Activated naive CD8-positive, alpha-beta T cell treated with anti-CD3 and anti-CD28 coated beads for 36 hours (primary cell): ENCODE results near the gene ANK3. TPM values are rescaled to one million over a fixed set of nuclear protein-coding genes. Genes with fewer than 3 reads are reported as not detected.

Source experiments
- DNase-seq: peaks from one replicate; pipeline ENCODE4 v3.0.0; 2021
- H3K27ac Mint-ChIP-seq: one replicate; pipeline ENCODE4 v1.8.0; 2022; ENCODE audit warnings: mild to moderate bottlenecking, moderate library complexity, mixed read lengths
- H3K27me3 Mint-ChIP-seq: one replicate; pipeline ENCODE4 v1.8.0; 2022; ENCODE audit warnings: mild to moderate bottlenecking, mixed read lengths
- H3K36me3 Mint-ChIP-seq: one replicate; pipeline ENCODE4 v1.8.0; 2021; ENCODE audit warnings: mild to moderate bottlenecking, mixed read lengths
- H3K4me1 Mint-ChIP-seq: one replicate; pipeline ENCODE4 v1.8.0; 2021; ENCODE audit warnings: mixed read lengths
- H3K4me3 Mint-ChIP-seq: one replicate; pipeline ENCODE4 v1.8.0; 2022; ENCODE audit warnings: mild to moderate bottlenecking, moderate library complexity, mixed read lengths
- H3K9me3 Mint-ChIP-seq: one replicate; pipeline ENCODE4 v1.8.0; 2022; ENCODE audit warnings: mixed read lengths
- total RNA-seq, 2 experiments: library from RNA; stranded (reverse); gene quantifications; one replicate each; pipeline ENCODE4 v1.2.3, GENCODE V29; 2021

ANK3 gene
- total RNA-seq: 1 to 10 TPM; 1.3 to 1.7 TPM

DNA sequence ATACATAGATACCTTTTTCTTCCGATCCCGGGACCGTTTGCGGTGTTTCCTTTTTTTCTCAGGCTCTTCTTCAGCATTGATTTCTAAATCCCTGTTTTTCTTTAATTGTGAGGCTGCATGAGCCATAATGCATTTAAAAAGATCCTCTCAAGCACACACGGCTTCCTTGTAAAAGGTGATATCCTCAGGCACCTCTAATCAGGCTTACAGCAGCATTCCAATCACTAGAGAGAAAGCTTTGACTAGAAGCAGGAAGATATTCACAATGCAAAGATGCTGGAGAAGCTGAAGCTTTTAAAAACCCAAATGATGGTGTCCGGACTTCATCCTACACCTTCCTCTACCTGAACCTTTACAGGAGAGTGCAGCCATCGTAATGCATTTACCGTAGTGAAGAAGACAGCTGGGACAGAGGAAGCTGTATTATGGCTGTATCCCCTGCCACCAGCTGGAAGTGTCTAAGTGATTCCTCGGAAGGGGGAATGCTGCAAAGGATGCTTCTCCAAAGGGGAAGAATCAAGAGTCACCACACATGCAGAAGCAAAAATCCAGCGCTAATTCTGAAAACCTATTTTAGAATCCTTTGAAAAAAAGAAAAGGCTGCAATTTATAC is at the start of gene ANK3:
Gene ANK3, minus strand, starts transcription at position 463 of the 613 bp plus-strand sequence. Its CDS starts 337 bp downstream, at position 126.
- DNase-seq: no peak
- no peaks in the 10 kb centered on the region for H3K27me3 Mint-ChIP-seq
- H3K4me3 Mint-ChIP-seq: no peak within 1 kb of the TSS
- no peaks in the 10 kb centered on the region for H3K4me1 Mint-ChIP-seq
- H3K36me3 Mint-ChIP-seq: no peaks in the 10 kb centered on the region
- no peaks in the 10 kb centered on the region for H3K9me3 Mint-ChIP-seq
- no peak within 1 kb of the TSS for H3K27ac Mint-ChIP-seq

DNA sequence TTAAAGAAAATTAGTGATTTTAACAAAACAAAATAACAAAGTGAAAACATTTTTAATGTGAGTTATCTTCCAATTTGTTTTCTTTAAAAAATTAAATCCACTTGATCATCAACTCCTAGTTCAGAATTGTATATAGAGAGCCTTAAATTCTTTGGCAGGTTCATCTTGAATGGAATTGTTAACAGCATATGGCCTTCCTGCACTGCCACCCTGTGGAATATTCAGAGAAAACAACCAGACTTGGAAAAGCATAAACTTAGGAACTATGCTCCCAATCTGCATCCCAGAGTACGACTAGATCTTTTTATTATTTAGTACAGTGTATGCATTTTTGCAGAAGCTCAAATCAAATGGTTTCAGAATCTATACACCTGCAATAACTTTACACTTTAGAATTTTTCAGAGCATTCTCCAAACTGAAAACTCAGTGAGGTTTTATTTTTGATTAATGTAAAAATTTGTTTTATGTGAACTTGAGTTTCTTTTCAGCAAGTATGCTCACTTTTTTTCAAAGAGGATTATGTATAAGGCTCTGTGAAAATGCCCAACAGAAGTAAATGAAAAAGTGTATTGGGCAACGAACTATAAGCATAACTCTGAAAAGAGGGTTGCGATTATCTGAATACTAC is 44.9 kb upstream of the ANK3 start:
- Mint-ChIP-seq H3K36me3 (no peaks in the 10 kb centered on the region), H3K4me3 (no peak overlapping the region), H3K9me3 (no peaks in the 10 kb centered on the region), H3K4me1 (no peaks in the 10 kb centered on the region), H3K27me3 (no peaks in the 10 kb centered on the region), H3K27ac (no peak overlapping the region)
- no peak for DNase-seq

DNA sequence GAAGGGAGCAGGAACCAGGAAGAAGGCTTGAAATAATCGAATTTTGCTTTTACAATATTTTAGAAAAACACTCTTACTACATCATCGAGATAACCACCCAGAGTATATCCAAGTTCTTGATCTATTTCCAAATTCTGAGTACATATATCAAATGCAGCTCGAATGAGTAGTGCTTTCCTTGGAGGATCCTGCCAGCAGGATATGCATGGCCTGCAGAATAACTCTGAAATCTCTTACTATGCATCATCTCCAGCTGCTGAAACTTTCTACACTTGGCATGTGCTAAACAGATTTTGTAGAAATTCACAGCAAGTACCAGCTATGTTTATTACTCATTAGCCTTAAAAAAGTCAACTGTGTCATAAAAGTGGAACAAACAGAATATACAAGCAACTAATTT is 44.0 kb upstream of the ANK3 start:
- Mint-ChIP-seq H3K36me3 (no peaks in the 10 kb centered on the region), H3K27ac (no peak overlapping the region), H3K9me3 (no peaks in the 10 kb centered on the region), H3K27me3 (no peaks in the 10 kb centered on the region), H3K4me1 (no peaks in the 10 kb centered on the region), H3K4me3 (no peak overlapping the region)
- no peak for DNase-seq

DNA sequence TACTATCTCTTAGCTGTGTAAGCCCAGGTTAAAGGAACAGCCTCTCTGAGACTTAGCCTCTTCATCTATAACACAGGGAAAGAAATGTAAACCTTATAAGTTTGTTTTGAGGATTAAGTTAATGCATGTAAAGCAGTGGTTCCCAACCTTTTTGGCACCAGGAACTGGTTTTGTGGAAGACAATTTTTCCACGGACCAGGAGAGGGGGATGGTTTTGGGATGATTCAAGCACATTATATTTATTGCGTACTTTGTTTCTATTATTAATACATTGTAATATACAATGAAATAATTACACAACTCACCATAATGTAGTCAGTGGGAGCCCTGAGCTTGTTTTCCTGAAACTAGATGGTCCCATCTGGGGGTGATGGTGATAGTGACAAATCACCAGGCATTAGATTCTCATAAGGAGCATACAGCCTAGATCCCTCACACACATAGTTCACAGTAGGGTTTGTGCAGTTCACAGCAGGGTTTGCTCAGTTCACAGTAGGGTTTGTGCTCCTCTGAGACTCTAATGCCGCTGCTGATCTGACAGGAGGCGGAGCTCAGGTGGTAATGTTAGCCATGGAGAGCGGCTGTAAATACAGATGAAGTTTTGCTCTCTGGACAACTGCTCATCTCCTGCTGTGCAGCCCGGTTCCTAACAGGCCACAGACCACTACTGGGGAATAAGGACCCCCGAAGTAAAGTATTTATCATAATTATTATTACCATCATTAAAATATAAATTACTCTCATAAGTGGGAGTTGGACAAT is 41.3 kb upstream of the ANK3 start:
- Mint-ChIP-seq H3K9me3 (no peaks in the 10 kb centered on the region), H3K27me3 (peaks cover 2% of the 10 kb centered on the region), H3K4me1 (no peaks in the 10 kb centered on the region), H3K36me3 (no peaks in the 10 kb centered on the region), H3K27ac (no peak overlapping the region), H3K4me3 (no peak overlapping the region)
- no peak for DNase-seq

DNA sequence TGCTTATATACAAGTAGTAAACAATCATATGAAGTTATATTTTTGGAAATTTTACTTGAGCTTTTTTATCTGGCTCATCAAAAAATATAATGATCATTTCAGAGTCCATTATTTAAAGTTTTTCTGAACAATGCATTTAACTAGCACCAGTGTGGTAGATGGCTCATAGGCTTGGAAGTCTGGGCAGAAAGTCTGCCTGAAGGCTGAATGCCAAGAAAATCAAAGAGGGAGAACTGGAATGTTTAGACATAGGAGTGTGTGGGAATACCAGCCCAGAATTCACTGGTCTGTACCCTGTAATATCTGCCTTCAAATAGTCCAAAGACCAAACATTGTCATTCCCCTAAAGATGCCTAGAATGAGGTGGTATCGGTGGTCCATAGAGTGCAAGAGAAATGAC is 40.3 kb upstream of the ANK3 start:
- Mint-ChIP-seq H3K4me1 (no peaks in the 10 kb centered on the region), H3K9me3 (no peaks in the 10 kb centered on the region), H3K27ac (no peak overlapping the region), H3K36me3 (no peaks in the 10 kb centered on the region), H3K27me3 (peaks cover 3% of the 10 kb centered on the region), H3K4me3 (no peak overlapping the region)
- no peak for DNase-seq

DNA sequence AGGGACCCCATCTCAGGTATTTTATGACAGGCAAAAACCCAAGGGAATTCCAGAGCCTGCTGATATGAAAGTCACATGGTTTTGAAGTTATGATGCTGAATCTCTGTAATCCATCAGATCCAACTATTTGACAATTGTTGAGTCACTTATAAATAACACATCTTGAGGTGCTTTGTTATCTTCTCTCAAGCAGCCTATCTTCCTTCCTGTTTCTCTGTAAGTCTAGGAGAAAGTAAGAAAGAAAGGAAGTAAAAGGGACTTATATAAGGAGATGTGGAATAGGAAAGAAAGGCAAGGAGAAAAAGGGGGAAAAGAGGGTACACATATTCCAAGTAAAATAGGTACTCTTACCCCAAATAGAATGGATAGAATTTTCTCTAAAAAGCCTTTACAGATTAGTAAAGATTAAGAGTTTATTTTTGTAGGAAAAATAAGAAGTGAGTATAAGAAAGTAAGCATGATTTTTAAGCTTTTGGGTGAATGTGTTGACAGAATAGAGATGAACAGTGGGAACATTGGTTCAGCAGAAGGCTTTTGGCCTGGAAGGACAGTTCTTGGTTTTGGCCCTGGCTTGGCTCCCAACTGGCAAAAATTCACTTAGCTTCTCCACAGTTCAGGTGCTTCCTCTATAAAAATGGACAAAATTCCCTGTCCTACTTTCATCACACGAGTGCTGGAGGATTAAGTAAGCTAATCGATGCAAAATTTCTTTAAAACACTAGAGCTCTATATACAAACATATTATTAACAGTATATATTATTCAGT is 39.6 kb upstream of the ANK3 start:
- Mint-ChIP-seq H3K4me3 (no peak overlapping the region), H3K27me3 (peaks cover 3% of the 10 kb centered on the region), H3K36me3 (no peaks in the 10 kb centered on the region), H3K4me1 (no peaks in the 10 kb centered on the region), H3K27ac (no peak overlapping the region), H3K9me3 (no peaks in the 10 kb centered on the region)
- DNase-seq: no peak

DNA sequence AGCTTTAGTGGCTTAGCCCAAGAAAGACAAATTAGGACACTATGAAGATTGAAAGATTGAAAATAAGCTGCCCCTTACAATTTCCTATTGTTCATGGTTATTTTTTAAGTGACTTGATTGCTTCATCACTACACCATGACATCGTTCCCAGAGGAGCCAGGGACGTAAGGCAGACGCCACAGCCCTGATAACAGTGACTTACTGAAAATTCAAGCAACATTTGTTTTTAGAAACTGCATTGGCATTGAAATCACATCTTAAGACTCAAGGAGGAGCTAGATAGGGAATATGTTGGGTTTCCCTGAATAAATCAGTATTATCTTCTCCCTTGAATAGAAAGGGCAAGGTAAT is 38.7 kb upstream of the ANK3 start:
- no peaks in the 10 kb centered on the region for H3K36me3 Mint-ChIP-seq
- H3K9me3 Mint-ChIP-seq: no peaks in the 10 kb centered on the region
- no peak for DNase-seq
- H3K4me1 Mint-ChIP-seq: no peaks in the 10 kb centered on the region
- no peak overlapping the region for H3K27ac Mint-ChIP-seq
- no peak overlapping the region for H3K4me3 Mint-ChIP-seq
- H3K27me3 Mint-ChIP-seq: peaks cover 3% of the 10 kb centered on the region

DNA sequence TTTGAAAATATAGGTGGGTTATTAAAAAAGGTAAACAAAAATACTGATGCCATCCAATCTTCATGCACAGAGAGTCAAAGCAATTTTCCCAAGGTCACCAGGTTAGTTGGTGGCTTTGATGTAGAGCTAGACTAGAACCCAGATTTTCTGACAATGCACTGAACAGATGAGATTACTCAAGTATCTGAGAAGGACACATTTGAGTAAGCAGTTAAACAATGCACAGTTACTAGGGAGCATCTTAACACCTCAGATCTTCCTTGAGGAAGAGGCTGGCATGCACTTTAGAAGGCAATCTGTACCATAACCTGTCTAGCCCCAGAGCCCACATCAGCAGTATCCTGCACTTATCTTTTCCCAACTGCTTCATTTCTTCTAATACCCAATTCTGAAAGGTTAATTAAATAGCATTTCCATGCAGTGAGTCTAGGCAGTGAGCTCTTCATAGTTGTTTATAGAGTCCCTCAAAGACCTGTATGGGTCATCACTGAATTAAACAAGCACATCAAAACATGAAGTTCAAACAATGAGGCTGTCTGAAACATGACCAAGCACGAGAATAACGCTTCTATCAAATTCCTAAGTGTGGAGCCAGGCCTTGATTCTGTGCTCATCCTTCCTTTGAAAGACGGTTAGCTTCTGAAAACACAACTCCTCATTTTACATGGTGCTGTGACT is 38.2 kb upstream of the ANK3 start:
- no peak overlapping the region for H3K4me3 Mint-ChIP-seq
- no peaks in the 10 kb centered on the region for H3K36me3 Mint-ChIP-seq
- DNase-seq: no peak
- no peak overlapping the region for H3K27ac Mint-ChIP-seq
- H3K4me1 Mint-ChIP-seq: no peaks in the 10 kb centered on the region
- peaks cover 3% of the 10 kb centered on the region for H3K27me3 Mint-ChIP-seq
- H3K9me3 Mint-ChIP-seq: no peaks in the 10 kb centered on the region

DNA sequence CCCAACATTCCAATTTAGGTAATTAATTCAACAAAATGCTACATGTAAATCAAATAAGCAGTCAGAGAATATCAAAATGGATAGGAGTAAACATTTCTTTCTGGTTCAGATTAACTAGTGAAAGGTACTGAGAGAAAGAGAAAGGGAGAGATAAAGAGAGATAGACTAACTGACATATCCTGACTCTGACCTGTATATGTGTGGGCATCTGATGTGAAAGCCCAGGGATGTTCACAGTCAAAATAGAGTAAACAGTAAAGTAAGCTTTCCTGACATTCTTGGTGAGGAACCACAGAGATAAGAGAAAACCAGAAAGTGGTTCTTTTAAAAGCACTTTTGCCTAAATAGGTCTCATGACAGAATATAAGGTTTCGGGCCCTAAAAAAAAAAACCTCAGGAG is 37.5 kb upstream of the ANK3 start:
- DNase-seq: no peak
- H3K9me3 Mint-ChIP-seq: no peaks in the 10 kb centered on the region
- H3K27ac Mint-ChIP-seq: no peak overlapping the region
- H3K27me3 Mint-ChIP-seq: peaks cover 3% of the 10 kb centered on the region
- H3K4me3 Mint-ChIP-seq: no peak overlapping the region
- no peaks in the 10 kb centered on the region for H3K36me3 Mint-ChIP-seq
- H3K4me1 Mint-ChIP-seq: no peaks in the 10 kb centered on the region

DNA sequence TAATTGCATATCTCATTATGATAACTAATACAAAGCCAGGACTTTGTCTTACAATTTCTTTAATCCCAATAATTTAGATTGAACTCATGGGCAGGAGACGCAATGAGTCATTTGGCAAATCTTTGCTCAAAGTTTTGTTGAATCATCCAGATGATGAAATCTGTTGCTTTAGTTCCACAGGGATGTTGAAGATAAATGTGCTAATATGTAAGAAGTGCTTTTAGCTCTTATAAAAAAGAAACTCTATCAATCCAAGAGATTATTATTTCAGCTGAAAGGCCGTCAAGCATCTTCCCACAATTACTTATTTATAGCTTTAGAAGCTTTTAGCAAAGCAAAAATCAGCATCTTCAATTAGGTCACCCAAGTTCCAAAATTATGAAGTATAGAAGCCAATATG is 36.8 kb upstream of the ANK3 start:
- H3K36me3 Mint-ChIP-seq: no peaks in the 10 kb centered on the region
- H3K4me1 Mint-ChIP-seq: no peaks in the 10 kb centered on the region
- no peaks in the 10 kb centered on the region for H3K9me3 Mint-ChIP-seq
- H3K27ac Mint-ChIP-seq: no peak overlapping the region
- no peak overlapping the region for H3K4me3 Mint-ChIP-seq
- peaks cover 3% of the 10 kb centered on the region for H3K27me3 Mint-ChIP-seq
- DNase-seq: no peak

DNA sequence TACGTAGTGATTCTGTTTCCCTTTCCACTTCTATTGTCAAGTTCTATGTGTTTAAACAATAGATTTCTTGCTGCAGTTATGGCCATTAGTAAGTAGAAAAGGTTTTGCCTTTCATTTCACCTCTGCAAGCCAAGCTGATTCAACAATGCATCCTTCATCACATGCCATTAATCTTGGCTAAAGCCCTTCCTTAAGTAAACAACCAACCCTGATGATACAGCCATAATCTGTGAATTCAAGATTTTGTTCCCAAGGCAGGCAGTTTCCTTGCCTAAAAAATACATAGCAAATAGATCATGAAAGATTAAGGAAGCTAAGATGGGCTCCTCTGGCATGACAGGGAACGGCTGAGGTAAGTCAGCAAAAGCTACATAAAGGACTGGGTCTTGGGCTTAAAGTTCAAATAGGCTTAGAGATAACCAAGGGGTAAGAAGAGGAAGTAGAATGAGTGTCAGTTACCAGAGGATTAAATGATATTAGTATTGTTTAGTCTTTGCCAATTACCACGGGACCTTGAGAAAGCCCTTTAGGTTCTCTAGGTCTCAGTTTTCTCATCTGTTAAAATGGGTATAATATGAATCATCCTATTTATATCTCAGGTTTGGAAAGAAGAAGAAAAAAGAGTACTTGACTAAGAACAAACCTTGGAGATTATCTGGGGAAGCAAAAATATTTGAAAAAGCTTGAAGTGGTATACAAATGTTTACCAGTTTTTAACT is 35.9 kb upstream of the ANK3 start:
- Mint-ChIP-seq H3K36me3 (no peaks in the 10 kb centered on the region), H3K4me1 (no peaks in the 10 kb centered on the region), H3K27me3 (peaks cover 3% of the 10 kb centered on the region), H3K9me3 (no peaks in the 10 kb centered on the region), H3K4me3 (no peak overlapping the region), H3K27ac (no peak overlapping the region)
- DNase-seq: no peak

DNA sequence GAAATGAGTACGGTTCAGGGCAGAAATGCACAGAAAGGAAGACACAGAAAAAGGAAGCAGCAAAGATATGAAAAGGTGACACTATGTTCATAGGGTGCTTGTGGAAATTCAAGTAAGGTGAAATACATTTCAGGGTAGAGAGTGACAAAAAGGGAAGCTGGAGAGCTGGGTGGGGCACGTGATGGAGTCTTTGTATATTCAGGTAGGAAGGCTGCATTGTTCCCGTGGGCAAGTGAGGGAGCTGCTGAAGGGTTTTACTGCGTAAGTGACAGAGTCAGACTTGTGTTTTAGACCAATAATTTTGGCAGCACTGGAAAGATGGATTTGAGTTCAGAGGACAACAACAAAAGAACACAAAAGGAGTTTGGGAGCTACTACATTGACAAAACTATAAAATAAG is 35.3 kb upstream of the ANK3 start:
- H3K27me3 Mint-ChIP-seq: peaks cover 3% of the 10 kb centered on the region
- no peaks in the 10 kb centered on the region for H3K4me1 Mint-ChIP-seq
- H3K36me3 Mint-ChIP-seq: no peaks in the 10 kb centered on the region
- no peak overlapping the region for H3K4me3 Mint-ChIP-seq
- DNase-seq: no peak
- no peaks in the 10 kb centered on the region for H3K9me3 Mint-ChIP-seq
- H3K27ac Mint-ChIP-seq: no peak overlapping the region

DNA sequence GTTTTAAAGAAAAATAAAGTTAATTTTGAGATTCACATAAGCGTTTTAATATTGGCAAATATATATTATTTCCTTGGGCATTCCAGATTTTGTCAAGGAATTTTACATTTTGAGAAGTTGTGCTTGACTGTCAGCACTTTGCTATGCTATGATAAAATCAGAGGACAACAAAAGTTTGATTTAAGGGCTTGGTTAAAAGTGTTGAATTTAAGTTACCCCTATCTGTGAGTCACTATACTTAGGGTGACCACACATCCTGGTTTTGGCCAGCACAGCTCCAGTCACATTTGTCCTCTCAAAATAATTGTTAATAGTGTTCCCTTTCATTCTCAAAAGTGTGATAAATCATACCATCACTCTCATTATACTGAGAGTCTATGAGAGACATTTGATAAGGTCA is 34.2 kb upstream of the ANK3 start:
- H3K9me3 Mint-ChIP-seq: no peaks in the 10 kb centered on the region

DNA sequence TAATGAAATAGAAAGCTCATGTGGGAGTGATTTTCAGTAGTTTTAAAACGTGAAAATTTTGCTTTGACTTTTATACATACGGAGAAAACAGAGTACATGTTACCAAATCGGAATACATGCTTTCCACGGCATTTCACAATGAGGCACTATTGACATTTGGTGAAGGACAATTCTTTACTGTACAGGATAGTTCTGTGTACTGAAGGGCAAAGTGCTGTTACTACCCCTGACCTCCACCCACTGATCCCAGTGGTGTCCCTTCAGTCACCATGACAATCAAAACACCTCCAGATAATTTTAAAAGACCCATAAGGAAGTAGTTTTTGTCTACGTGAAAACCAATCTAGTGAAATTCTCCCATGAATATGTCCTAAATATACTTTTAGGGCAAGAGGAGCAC is 33.1 kb upstream of the ANK3 start:
- Mint-ChIP-seq H3K4me1 (no peaks in the 10 kb centered on the region), H3K27ac (no peak overlapping the region), H3K4me3 (no peak overlapping the region), H3K9me3 (no peaks in the 10 kb centered on the region), H3K27me3 (peaks cover 3% of the 10 kb centered on the region), H3K36me3 (no peaks in the 10 kb centered on the region)
- no peak for DNase-seq

More for the DNA sequence above, 34.2 kb upstream of the ANK3 start:
- Mint-ChIP-seq H3K4me1 (no peaks in the 10 kb centered on the region), H3K36me3 (no peaks in the 10 kb centered on the region), H3K4me3 (no peak overlapping the region), H3K27ac (no peak overlapping the region), H3K27me3 (peaks cover 3% of the 10 kb centered on the region)
- DNase-seq: no peak
